HG03039 (cell line): ENCODE results near the gene CRABP1.

ENCODE experiments used
- ATAC-seq: cut with Tn5 transposase; IDR thresholded peaks from one replicate; pipeline ENCODE4 v1.9.1; 2021; ENCODE audit warnings: mild to moderate bottlenecking, moderate library complexity; ENCODE audit not compliant: unreplicated experiment

CRABP1 gene

DNA sequence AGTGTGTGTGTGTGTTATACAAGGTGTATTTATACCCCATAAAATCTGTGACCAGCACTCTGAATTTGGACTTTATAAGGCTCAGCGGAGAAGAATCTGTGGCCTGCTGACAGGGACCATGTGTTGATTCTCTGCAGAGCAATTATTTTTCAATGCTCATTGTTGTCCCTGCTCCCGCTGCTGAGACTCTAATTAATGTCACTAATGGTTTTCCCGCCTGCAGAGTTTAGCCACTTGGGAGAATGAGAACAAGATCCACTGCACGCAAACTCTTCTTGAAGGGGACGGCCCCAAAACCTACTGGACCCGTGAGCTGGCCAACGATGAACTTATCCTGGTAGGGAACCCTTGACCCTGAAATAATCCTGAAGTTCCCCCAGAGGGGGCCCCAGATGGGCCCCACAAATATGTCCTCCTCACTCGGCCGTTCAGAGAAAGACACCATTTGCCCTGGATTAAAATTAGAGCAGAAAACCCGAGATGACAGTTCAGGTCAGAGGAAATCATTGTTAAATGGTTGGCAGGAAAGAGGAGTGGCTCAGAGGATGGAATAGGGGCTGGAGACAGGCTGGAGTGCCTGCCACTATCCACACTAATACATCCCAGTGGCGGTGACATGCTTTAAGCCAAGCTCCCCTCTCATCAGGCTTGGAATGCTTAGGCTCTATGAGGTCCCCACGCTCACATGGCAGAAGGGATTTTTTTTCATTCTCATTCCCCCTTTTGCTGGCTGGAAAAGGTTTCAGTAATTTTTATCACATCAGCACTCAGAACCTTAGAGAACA is 3.3 kb downstream of the CRABP1 start:
- ATAC-seq, result no peak

DNA sequence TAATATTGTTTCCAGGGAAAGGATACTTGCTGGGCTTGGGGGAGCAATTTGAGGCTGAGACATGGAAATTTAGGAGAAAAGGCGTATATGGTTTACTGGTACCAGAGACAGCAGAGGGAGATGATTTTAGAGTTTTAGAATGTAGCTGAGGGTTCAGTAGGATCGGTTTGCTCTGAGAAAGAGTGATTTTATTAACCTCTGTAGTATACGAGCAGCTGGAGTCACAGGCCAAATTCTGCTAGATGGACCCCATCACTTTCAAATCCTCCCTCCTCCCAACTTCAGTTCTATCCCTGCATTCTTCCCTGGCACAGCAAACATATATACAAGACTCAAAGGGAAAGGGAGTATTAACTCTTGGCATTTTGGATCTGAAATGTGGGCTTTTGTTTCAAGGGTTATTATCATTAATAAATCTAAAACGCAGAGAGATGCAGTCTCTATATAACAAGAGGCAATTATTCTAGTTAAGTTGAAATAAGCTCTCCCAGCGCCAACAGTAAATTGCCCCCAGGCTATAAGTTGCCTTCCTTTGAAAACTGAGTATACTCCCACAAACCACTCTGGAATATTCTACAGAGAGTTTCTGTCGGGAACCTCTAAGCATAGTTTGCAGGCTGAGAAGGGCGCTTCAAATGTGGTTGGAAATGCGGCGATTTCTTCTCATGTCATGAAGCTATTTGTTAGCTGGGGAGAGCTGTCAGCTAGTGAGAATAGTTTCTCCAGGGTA is 5.4 kb downstream of the CRABP1 start:
- no peak for ATAC-seq

GRCh38 chr15:78347586-78348543 is 7.7 kb downstream of the CRABP1 start:
- ATAC-seq, result no peak

DNA sequence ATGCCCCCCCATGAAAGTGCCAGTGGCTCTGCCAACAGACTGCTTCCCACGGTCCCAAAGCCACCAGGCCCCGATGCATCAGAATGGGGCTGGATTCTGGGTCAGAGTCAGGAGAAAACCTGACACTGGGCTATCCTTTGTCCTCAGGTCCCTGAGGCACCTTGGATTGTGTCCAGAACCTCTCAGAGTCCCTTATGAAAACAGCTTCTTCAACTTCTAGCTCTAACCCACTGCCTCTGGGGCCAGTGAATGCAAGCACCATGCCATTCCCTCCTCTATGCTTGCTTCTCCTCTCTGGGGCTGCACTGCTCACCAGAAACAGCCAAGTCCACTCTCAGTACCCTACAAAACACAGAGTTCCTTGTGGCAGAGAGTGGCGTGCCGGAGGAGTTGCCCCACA is 9.9 kb downstream of the CRABP1 start:
- ATAC-seq, result no peak

GRCh38 chr15:78351539-78351938 is 11.4 kb downstream of the CRABP1 start:
- no peak for ATAC-seq

- ATAC-seq, result no peak
Measured at GRCh38 chr15:78353093-78353492, 12.9 kb downstream of the CRABP1 start.

- no peak for ATAC-seq
Measured at GRCh38 chr15:78355177-78355576, 15.0 kb downstream of the CRABP1 start.

GRCh38 chr15:78358102-78358870 is 18.1 kb downstream of the CRABP1 start:
- no peak for ATAC-seq

- ATAC-seq, result no peak
Measured at GRCh38 chr15:78359041-78359808, 19.1 kb downstream of the CRABP1 start.

DNA sequence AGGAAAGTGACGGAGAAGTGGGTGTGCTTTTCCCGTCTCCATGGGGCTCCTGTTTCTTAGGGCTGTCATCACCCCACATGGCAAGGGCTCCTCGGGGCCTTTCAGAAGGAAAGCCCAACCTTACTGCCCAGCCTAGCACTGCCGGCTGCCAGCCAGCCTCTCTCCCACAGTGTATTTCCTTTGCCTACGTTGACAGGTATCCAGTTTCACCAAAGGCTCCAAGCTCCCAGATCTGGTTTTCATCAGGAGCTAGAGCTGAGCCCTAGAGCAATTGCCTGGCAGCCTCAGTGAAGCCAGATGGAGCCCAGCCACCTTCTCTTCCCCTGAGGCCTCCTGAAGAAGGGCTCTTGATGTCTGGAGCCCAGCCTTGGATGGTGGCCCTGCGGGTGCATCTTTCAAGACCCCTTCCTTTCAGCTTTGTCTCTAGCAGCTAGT is 20.2 kb downstream of the CRABP1 start:
- no peak for ATAC-seq

DNA sequence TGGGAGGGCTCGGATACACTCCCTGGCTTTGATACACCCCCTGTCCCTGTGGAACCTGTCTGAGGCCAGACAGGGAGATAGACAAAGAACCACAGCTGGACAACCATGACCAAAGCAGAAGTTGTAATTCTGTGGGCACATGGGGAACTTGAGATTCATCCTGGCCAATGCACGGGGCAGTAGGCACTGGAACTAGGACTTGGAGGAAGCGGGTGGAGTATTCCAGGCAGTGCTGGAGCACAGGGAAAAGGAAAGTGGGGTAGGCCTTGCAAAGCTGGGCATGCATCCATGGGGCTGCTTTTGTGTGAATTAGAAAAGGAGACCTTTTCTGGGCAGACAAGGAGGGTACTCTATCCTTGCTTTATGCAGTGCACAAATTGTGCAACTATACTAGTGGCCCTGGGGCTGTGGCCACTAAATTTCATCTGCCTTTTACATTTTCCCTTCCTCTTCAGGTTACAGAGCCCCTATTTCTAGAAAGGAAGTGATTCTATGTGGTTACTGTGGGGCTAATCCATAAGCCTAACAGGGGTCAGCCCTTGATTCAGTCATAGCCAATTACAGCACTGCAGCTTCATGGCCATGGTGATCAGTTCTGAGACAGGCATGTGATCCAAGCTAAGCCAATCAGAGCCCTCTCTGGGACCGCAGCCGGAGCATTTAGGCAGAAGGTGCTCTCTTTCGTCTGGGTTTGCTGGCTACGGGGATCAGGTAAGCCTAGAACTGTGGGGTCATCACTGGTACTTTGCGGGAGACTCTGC is 21.0 kb downstream of the CRABP1 start:
- no peak for ATAC-seq

GRCh38 chr15:78361771-78362506 is 21.8 kb downstream of the CRABP1 start:
- ATAC-seq, result no peak

DNA sequence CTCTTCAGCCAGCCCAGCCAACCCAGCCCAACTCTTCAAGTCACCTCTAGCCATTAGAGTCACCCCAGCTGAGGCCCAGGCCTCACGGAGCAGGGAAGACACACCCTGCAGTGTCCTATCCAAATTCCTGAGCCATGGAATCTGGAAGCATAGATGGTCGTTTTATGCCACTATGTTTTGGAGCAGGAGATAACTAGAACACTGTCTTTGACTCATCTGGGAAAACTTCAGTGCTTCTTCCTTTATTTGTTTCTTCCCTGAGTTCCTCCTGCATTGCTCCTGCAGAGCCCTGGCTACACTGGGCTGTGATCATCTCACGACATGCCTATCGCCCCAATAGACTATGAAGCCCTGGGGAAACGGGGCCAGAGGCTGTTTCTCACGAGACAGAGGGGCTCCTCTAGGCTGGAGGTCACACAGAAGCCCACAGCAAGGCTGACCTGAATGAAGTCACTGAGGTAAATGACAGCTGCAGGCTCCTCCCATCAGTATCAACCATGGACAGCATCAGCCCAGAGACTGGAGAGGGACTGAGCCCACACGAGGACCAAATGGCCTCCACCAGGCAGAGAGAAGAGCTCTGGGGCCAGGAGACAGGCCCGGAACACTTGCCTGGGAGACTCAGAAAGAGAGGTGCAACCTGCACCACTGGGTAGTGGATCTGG is 22.7 kb downstream of the CRABP1 start:
- ATAC-seq, result no peak

GRCh38 chr15:78363381-78363734 is 23.2 kb downstream of the CRABP1 start:
- no peak for ATAC-seq

DNA sequence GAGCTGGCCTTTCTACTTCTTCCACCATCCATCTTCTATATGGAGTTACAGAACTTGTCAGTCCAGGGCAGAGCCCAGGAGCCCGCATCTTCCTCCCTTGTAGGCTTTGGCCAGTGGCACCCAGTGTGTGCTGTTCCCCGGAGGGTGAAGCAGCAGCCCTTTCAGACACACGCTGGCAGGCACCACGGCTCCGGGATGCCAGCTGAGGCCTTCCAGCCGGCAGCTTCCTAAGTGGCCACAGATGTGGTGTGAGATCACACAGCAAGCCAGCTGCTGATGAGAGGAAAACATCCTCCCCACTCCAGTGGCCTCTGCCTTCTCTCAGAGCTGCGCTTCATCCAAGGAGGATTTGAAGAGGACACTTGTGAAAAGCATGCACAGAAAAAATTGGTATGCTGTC is 24.1 kb downstream of the CRABP1 start:
- ATAC-seq, result no peak

DNA sequence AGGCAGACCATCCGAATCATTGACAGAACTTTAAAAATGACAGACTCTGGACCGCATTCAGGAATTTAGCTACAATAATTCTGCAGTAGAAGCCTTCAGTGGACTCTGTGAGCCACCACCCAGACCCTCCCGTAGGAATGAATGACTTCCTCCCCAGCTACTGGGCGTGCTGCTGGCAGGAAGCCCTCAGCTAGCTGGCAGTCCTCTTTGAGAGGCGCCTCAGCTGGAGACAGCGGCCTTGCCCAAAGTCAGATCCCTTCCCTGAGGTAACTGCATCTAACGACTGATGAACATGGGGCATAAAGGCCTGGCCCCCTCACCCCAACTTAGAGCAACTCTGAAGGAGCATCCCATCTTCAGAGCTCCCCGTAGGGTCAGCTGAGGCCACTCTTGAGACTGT is 25.8 kb downstream of the CRABP1 start:
- no peak for ATAC-seq

- no peak for ATAC-seq
Measured at GRCh38 chr15:78366342-78366741, 26.2 kb downstream of the CRABP1 start.

DNA sequence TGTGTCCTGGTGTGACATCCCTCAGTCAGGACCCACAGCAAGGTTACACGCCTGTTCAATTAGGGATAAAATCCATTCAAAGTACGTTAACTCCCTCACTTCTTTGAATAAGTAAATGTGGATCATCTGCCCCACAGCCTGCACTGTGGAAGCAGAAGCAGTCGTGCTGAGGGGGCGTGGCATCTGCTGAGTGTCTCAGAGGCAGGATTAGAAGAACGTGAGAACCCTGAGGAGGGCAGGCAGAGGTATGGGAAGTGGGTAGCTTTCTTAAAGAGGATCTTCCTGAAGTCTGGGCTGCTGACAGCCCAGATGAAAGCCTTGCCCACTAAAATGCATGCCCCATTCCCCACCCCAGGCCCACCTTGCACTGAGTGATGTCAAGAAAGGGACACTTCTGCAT is 28.5 kb downstream of the CRABP1 start:
- no peak for ATAC-seq
